COLO668 (cell line): ENCODE data around the gene KCNC3.

Experiments used
- DNase-seq: peaks from one replicate; lab custom pipeline; 2025; ENCODE audit not compliant: unreplicated experiment; lab: John Stamatoyannopoulos, UW

KCNC3 gene

DNA sequence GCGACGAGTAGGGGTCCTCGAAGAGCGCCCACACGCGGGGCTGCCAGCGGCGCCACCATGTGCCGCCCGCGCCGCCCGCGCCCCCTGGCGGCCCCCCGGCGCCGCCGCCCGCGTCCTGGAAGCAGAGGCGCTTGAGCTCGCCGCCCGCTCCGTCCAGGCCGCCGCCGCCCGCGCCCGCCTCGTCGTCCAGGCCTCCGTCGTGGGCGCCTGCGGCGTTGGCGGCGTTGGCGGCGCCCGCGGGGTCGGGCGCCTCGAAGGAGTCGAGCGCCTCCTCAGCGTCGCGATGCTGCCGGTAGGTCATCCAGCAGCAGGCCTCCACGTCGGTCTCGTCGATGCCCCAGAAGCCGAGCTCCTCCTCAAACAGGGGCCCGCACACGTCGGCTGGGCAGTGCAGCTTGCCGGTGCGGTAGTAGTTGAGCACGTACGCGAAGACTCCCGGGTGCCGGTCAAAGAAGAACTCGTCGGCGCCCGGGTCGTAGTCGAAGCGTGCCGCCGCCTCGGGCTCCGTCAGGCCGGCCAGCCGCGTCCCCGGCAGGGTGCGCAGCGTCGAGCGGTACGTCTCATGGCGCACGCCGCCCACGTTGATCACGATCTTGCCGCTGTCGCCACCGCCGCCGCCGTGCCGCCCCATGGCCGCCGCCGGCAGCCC lies 829 bp downstream of the KCNC3 start:
- peak; percentile 80 for DNase-seq

DNA sequence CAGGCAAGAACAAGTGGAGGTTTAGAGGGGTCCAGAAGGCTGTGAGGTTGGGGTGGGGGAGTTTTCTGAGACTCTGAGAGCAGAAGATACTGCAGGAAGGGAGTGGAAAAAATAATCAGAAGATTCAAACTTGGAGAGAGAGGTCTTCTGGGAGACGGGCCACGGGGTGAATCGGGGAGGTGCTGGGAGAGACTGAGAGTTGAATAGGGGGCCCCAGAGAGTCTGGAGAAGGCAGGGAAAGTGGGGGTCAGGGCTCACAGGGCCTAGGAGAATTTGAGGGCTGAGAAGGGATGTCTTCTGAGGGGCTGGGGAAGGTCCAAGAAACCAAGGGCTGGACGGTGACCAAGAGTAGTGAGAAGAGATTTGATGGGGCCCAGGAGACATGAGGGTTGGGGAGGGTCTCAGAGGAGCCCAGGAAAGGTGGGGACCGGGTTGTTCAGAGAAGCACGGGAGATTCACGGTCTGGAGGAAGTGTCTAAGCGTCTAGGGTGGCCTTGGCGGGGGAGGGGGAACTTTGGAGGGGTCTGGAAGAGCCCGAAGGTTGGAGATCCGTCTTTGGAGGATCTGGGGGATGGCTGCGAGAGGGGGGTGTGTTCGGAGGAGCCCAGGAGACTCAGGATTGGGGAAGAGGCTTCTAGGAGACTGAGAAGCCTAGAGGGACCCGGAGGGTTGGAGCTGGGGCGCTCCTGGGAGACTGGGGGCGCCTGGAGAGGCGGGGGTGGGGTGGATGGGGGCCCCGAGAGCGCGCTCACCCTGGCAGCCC lies 1.5 kb downstream of the KCNC3 start:
- DNase-seq: no peak

DNA sequence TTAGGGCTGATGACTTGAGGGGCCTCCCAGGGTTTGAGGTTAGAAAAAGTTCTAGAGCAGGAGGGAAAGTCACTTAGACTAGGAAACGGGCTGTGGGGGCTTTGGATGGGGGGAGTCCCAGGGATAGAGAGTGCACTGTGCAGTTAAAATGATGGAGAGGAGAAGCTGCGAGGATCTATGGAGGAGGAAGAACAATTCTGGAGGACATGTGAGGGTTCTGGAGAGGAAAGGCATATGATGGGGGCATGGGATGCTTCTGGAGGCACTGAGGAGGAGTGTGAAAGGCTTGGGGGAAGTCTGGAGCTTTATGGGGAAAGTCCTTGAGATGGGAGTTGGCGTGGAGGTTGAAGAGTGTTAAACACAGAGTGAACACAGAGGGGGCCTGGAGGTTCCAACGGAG lies 2.2 kb downstream of the KCNC3 start:
- no peak for DNase-seq

DNA sequence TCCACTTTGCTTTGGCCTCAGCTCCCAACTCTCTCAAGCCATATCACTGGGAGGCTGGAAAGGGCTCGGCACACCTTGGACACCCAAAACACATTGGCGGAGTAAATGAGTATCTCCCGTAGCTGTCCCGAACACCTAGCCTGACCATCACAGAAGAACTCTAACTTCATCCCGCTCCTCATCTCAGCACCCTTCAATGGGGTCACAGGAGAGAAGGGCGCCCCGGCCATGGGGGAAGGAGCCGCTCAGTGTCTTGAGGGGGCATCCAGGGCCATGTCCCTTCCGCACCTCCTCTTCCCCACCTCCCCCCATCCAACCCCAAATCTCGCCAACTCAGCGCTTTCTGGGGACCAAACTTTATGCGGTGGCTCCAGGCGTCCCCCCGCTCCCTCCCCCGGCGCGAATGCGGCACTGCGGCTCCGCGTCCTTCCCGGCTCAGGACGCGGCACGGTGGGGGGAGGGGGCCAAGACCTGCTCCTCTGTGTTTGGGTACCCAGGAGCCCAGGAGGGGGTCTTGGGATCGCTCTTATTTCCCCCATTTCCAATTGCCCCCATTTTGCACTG lies 3.0 kb downstream of the KCNC3 start:
- DNase-seq: peak; percentile 23

DNA sequence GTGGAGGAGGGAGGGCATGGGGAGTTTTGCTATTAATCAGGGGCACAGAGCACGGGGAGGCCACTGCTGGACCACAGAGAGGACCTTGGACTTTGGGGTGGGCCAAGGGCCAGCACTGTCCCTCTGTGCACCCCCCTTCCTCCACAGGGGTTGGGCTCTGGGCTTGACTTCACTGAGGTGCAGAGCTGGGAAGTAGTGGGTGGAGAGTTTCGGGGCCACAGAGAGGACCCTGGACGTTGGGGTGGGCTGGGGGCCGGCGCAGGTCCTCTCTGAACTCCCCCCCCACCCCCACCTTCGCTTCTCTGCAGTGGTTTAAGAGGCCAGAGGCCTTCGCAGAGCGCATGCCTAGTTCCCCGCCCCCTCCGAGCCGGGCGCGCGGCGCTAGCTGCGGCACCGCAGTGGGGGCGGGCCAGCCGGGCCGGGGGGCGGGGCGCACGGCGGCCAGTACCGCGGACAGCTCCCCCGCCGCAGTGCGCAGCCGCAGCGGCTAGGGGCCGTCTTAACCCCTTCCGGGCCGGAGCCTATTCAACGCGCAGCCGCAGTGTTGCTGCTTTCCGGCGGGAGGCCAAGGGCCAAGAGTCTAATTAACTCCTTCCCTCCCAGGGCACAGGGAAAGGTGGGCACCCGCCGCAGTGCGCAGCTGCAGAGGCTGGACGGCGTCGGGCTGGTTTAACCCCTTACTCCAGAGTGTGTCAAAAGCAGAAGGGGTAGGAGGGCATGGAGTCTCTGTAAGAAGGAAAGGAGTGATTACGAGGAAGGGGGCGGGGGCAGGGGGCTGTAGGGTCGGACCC lies 3.7 kb downstream of the KCNC3 start:
- DNase-seq: peak; percentile 96

DNA sequence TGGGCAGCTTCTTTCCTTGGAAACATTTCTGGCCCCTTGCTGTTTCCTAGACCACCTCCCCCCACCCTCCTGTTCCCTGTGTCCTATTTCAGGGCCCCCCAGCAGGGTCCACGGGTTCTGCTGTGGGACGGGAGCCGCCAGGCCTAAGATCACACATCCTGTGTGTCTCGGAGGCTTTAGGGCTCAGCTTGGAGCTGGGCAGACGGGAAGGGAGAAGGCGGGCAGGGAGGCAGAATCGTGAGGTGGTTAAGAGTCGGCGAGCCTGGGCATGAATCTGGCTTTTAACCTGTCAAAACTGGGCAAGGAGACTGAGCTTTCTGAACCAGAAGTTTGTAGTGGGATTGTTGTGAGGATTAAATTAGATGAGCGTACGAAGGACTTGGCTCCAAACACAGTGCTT lies 4.8 kb downstream of the KCNC3 start:
- DNase-seq: no peak

DNA sequence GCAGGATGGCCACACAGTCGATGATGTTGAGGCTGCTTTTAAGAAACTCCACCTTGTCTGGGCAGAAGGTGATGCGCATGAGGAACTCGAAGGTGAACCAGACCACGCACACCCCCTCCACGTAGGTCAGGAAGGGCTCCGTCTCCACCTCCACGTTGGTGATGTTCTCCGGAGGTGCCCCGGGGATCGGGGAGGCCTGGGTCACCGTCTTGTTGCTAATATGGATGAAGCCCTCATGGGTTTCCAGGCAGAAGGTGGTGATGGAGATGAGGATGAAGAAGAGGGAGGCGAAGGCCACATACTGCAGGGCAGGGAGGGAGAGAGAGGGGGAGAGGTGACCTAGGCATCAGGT lies 5.4 kb downstream of the KCNC3 start:
- DNase-seq: no peak

DNA sequence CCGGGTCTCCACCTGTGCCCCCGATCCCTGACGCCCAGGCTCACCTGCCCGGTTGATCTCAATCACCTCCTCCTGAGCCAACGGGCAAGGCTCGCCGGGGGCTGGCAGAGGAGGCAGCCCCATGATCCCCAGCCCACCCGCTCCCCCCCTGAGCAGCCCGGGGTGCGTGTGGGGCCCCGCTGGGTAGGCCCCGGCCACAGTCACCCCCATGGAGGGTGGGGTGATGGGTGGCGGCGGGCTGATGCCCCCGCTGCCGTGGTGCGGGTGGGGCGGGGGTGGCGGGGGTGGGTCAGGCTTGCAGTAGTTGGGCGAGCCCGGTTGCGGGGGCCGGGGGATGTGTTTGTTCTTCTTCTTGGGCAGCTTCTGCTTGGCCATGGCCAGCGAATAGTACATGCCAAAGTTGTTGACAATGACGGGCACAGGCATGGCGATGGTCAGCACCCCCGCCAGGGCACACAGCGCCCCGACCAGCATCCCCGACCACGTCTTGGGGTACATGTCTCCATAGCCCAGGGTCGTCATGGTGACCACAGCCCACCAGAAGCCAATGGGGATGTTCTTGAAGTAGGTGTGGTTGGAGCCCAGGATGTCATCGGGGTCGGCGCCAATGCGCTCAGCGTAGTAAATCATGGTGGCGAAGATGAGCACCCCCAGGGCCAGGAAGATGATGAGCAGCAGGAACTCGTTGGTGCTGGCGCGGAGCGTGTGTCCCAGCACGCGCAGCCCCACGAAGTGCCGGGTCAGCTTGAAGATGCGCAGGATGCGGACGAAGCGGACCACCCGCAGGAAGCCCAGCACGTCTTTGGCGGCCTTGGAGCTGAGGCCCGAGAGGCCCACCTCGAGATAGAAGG lies 6.0 kb downstream of the KCNC3 start:
- no peak for DNase-seq

DNA sequence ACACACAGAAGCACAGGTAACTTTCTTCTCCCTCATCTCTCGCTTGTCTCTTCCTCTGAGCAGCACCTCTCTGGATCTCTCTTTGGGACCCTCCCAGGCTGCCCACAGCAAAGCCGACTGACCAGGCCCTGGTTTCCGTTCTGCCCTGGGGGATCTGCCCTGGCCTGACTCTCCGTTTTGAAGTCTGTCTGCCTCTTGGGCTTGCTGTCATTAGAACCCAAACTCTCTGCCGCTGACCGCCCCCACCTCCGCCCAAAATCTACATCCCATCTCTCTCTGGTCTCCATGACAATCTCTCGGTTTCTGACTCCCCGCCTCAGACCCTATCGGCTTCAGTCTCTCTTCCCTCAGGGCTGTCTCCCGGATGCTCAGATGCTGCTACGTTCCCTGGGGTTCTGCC lies 6.9 kb downstream of the KCNC3 start:
- no peak for DNase-seq

DNA sequence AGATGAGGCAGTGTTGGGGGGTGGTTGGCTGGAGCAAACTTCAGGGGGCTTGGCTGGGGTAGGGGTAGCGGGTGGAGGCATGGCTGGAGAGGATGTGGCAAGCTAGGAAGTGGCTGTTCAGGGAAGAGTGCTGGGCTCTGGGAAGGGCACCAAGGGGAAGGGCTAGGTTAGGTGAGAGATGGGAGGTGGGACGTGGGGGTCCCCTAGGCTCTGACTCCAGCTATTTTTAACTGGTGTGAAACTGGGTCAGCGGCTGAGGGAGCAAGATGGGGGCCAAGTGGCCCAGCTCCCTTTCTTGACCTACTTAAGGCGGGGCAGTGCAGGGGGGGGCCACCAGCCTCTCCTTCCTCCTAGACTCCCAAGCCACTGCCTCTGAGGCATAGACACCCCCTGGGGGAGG lies 7.3 kb downstream of the KCNC3 start:
- DNase-seq: no peak

DNA sequence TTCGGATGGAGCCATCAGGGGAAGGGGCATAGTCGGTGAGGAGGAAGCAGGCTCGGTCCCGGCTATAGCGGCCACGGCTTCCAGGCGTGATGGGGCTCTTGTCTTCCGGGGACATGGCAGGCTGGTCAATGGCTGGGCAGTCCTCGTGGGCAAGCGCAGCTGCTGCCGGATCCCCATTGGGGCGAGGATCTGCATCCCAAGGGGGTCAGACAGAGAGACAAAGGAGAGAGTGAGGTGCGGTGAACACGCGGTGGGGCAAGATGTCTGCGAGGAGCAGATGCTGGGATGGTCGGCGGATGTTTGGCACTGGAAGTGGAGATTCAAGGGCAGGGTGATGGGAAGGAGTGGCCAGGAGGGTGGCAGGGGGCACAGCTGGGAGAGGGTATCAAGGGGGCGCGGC lies 8.6 kb downstream of the KCNC3 start:
- no peak for DNase-seq

DNA sequence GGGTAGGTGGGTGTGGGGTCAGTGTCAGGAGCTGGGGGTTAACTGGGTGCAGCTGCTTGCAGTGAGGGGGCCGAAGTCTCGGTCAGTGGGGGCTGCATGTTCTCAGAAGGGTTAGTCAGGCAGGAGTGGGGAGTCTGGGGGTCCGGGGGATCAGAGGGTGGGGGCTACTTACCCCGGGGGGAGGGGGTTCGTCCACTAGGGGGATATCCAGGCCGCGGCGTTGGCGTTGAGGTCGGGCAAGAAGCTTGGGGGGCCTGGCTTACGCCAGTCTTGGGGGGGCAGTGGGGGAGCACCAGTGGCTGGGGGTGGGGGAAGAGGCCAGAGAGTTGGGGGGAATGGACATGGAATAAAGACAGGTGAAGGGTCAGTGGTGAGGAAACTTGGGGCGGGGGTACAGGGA lies 9.1 kb downstream of the KCNC3 start:
- no peak for DNase-seq

DNA sequence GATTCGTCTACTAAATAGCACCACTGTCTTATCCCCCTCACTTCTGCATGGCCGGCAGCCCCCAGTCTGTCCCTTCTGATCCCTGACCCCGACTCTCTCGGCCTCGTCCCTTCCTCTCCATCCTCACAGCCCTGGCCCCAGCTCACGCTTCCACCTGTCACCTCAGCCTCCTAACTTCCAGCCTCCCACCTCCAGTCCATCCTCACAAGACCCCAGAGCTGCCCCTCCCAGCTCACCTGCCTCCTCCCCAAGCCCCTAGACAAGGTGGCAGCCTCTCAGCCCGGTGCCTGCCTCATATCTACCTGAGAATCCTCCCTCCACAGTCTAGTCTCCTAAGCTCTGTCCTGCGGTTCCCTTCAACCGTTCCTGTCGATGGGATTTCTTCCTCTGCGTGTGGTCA lies 10.0 kb downstream of the KCNC3 start:
- no peak for DNase-seq

DNA sequence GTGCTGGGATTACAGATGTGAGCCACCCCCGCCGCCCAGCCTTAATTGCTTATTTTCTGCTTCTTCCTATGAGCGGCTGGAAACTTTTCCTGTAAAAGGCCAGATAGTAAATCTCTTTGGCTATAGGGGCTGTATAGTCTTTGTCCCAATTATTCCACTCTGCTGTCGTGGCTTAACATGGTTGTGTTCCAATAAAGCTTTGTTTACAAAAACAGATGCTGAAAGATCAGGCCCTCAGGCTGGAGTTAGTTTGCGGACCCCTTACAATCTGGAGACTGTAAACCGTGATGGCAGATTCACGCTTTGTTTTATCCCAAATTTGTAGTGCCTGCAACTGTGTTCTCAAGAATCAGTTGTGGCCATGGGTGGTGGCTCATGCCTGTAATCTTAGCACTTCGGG lies 10.7 kb downstream of the KCNC3 start:
- DNase-seq: no peak

DNA sequence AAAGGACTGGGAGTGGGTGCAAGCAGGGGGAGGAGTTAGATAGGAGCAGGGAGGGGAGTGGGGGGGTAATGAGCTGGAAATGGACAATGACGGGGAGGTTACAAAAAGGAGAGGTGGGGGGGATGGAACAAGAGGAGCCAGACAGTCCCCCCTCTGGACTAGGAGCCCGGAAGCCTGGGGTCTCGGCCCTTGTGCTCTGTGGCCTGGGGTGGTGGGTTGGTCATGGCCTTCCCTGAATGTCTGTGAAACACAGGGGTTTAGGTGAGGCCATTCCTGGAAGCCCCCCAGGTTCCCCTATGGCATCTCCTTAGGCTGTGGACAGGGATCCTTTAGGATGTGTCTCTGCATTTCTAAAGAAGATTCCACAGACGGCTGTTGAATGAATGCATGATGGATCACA lies 12.1 kb downstream of the KCNC3 start:
- DNase-seq: no peak

DNA sequence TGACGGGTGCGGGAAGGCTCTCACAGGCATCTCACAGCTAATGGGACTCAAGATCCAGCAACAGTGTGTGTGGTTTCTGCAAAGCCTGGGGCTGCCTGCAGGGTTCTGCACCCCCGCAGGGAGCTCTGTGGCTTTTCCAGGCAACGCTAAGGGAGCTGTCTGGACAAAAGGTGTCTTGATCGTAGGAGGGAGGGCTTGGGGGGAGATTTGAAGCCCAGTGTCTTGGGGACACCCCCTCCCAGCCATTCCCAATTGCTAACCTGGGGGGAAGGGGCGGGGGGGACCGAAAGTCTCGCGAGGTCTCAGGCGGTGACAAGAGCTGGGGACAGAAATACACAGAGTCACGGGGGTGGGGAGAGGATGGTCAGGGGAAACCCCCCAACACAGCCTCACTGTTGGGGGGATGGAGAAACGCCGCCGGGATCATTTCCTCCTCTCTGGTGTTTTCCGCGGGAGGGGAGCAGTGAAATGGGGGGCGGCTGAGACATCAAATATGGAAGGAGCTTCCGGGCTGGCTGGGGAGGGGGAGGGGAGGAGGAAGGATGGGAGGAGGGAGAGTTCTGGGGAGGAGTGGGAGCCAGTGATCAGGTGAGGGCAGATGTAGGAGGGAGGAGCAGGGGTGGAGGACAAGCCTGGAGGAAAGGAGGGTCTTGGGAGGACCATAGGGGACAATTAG lies 13.3 kb downstream of the KCNC3 start:
- DNase-seq: peak; percentile 50

DNA sequence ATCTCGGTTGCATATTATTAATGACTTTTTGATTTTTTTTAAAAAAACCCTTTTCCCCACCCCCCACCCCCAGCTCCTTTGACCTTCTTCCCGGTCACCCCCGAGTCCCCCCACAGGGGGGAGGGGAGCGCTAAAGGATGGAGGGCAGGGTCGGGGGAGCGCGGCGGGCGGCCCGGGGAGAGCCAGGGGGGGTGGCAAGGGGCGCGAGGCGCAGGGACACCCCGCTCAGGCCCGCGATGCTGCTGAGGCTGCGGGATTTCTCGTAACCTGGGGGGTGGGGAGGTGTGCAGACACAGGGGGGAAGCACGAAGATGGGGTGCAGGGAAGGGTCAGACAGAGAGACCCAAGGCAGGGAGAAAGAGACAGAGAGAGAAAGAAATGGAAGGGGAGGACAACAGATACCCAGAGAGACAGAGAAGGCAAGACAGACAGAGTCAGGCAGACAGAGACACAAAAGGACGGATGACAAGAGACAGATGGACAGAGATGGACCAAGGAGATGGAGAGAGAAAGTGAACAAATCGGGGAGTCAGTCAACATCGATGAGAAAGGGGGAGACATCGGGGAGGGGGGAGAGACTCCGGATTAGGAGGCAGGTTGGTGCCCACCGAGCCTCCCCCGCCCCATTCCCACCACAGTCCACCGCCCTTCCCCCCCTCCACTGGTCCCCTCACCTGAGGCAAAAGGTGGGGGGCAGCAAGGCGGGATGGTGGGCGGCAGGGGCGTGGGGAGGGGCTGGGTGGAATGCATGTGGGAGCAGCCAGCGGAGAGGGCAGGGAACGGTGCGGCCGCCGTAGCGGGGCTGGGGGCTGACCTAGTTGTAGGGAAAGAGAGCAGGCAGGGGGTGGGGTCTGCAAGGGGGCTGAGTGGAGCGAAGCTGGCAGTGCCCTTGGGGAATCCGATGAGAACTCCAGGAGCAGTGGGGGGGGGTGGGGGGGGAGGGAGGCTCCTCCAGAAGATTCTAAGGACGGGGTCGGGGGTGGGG lies 14.2 kb downstream of the KCNC3 start:
- DNase-seq: no peak

DNA sequence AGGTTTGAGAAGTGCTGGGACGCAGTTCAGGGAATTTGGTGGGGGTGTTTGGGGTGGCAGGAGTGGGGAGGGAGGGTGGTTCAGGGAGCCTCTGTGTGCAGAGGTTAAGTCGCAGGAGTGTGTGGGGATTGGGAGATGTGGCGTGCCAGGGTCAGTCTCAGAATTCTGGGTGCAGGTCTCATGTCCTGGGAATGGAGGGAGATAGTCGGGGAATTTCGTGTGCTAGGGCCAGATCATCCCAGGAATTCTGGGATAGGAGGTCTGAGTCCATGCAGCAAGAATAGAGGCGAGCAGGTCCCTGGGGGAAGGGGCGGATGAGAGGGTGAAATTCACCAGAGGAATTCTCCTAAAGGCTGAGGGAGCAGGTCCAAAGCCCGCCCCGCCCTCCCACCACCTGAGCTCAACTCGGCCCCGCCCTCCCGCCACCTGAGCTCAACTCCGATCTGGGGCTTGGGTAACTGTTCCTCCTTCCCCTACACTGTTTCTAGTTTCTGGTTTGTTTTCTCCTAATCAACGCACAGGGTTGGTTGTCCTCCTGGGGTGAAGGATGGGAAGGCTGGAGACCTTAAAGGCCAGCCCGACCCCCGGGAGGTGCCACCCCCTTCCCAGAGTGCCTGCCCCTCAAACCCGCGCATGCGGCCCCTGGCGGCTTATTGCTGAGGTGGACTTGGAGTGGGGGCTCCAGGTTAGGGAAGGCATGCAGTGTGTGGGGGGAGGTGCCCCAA lies 15.2 kb downstream of the KCNC3 start:
- peak; percentile 58 for DNase-seq
